ENCODE data around the gene B3GNT9.

Gene B3GNT9, protein sequence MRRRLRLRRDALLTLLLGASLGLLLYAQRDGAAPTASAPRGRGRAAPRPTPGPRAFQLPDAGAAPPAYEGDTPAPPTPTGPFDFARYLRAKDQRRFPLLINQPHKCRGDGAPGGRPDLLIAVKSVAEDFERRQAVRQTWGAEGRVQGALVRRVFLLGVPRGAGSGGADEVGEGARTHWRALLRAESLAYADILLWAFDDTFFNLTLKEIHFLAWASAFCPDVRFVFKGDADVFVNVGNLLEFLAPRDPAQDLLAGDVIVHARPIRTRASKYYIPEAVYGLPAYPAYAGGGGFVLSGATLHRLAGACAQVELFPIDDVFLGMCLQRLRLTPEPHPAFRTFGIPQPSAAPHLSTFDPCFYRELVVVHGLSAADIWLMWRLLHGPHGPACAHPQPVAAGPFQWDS

DNA sequence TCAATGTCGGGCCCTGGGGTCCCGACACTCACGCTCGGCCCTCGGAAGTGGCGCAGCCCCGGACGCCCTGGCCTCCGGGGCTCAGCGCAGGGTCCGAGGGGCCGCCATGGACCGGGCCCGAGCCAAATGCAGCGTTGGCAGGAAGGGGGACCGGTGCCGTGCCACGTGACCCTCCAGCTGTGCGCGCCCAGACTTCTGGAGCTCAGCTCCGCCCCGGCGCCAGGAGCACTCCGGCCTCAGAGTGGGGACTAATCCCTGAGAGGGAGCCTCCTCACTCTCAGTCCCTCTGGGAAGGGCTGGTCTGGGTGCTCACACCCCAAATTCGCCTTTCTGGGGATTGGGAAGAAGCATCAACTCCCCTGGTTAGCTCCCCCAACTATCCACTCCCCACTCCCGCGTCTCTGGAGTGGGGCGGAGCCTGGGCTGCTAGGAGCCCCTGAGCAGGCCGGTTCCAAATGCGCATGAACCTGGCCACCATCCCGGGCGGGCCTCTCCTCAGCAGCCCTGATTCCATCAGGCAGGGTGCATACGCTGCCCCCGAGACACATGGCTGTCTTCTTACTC lies at the start of gene B3GNT9:
B3GNT9 (minus strand) TSS at position 166 of the 564 bp plus-strand sequence. CDS start 513 bp downstream, outside the sequence.
- DNase-seq (ENCODE audit: extremely low read depth, low read depth): no peak
- TF ChIP-seq, protein P1, sequence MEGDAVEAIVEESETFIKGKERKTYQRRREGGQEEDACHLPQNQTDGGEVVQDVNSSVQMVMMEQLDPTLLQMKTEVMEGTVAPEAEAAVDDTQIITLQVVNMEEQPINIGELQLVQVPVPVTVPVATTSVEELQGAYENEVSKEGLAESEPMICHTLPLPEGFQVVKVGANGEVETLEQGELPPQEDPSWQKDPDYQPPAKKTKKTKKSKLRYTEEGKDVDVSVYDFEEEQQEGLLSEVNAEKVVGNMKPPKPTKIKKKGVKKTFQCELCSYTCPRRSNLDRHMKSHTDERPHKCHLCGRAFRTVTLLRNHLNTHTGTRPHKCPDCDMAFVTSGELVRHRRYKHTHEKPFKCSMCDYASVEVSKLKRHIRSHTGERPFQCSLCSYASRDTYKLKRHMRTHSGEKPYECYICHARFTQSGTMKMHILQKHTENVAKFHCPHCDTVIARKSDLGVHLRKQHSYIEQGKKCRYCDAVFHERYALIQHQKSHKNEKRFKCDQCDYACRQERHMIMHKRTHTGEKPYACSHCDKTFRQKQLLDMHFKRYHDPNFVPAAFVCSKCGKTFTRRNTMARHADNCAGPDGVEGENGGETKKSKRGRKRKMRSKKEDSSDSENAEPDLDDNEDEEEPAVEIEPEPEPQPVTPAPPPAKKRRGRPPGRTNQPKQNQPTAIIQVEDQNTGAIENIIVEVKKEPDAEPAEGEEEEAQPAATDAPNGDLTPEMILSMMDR (IDR thresholded peaks at IDR 0.05; ENCODE audit: low read depth, low read length, missing control alignments): no peak

DNA sequence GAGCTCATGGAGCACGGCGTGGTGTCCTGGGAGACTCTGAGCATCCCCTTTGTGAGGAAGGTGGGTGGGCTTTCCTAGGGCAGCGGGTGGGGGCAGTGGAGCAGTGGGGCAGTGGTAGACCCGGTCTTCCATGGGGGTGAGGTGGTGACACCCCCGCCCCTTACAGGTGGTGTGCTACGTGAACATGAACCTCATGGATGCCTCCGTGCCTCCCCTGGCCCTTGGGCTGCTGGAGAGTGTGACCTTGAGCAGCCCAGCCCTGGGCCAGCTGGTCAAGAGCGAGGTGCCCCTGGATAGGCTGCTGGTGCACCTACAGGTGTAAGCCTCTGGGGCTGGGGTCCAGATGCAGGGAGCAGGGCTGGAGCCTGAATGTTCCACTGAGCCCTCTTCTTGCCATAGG lies 49.7 kb upstream of the B3GNT9 start:
- TF ChIP-seq, protein P1 (IDR thresholded peaks at IDR 0.05; ENCODE audit: low read depth, low read length, missing control alignments): no peak
- DNase-seq (ENCODE audit: extremely low read depth, low read depth): no peak
- H3K4me3 ChIP-seq (replicated peaks; ENCODE audit: low read depth, low read length): no peak overlapping the region

More for the DNA sequence above, at the start of gene B3GNT9:
- peak within 1 kb of the TSS; percentile 50 for H3K4me3 ChIP-seq (replicated peaks; ENCODE audit: low read depth, low read length)

DNA sequence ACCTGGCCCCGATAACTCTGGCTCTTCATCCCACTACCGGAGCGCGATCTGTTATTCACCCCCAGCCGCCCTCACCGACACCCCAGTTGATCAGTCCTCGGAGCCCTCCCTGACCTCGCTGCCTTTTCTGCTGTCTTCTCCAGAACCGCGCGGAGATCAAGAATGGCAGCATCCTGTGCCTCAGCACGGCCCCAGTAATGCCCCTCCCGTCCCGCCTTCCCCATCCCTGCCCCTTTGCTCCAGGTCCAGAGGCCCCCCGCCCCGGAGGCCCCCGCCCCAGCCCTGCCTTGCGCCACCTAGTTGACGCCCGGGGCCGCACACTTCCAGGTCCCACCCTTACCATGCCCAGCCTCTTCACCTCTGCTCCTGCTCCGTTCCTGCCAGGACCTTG lies 49.0 kb upstream of the B3GNT9 start:
- TF ChIP-seq, protein P1 (IDR thresholded peaks at IDR 0.05; ENCODE audit: low read depth, low read length, missing control alignments): no peak
- no peak for DNase-seq (ENCODE audit: extremely low read depth, low read depth)
- H3K4me3 ChIP-seq (replicated peaks; ENCODE audit: low read depth, low read length): no peak overlapping the region

DNA sequence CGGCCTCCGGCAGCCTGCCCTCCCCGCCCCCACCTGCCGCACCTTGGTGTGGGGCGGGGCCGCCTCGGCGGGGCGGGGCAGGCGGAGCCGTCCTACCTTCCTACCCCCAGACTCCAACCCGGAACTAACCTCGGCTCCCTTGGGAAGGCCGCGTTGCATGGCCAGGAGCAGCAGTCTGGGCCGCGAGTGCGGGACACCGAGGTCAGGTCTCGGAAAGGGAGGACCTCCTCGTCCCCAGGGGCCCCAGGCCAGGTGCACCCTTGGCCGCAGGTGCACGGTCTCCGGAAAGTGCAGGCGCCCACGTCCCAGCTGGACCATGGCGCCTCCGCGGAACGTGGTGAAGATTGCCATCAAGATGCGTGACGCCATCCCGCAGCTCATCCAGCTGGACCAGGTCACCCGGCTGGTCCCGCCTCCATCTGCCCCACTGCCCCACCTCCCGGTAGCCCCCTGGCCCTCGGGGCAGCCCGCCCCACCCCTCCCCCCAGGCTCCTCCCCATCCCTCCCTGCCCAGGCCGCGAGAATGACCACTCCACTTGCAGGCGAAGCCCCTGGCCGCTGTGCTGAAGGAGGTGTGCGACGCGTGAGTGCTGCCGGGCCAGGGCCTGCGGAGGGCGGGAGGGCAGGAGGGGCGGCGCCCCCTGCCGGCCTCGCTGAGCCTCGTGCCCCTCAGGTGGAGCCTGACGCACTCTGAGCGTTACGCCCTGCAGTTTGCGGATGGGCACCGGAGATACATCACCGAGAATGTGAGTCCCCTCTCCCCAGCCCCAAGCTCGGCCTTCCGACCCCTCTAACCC lies 48.4 kb upstream of the B3GNT9 start, which contains the start of gene ELMO3:
ELMO3 (plus strand) TSS at position 121 of the 797 bp plus-strand sequence; CDS start at position 317, 196 bp downstream.
- no peak within 1 kb of the TSS for H3K4me3 ChIP-seq (replicated peaks; ENCODE audit: low read depth, low read length)
- DNase-seq (ENCODE audit: extremely low read depth, low read depth): no peak
- TF ChIP-seq, protein P1 (IDR thresholded peaks at IDR 0.05; ENCODE audit: low read depth, low read length, missing control alignments): peak; percentile 36

DNA sequence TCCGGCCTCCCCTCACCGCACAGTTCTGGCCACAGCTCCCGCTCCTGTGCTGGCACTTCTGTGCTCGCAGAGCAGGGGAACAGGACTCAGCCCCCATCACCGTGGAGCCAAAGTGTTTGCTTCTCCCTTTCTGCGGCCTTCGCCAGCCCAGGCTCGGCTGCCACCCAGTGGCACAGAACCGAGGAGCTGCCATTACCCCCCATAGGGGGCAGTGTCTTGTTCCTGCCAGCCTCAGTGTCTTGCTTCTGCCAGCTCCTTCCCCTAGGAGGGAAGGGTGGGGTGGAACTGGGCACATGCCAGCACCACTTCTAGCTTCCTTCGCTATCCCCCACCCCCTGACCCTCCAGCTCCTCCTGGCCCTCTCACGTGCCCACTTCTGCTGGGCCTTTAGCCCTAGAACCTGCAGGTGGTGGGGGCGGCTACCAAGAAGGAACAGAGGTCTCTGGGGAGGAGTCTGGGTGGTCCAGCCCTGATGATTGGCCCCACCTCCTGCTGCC lies 47.5 kb upstream of the B3GNT9 start:
- H3K4me3 ChIP-seq (replicated peaks; ENCODE audit: low read depth, low read length): no peak overlapping the region
- TF ChIP-seq, protein P1 (IDR thresholded peaks at IDR 0.05; ENCODE audit: low read depth, low read length, missing control alignments): peak; percentile 67
- no peak for DNase-seq (ENCODE audit: extremely low read depth, low read depth)

DNA sequence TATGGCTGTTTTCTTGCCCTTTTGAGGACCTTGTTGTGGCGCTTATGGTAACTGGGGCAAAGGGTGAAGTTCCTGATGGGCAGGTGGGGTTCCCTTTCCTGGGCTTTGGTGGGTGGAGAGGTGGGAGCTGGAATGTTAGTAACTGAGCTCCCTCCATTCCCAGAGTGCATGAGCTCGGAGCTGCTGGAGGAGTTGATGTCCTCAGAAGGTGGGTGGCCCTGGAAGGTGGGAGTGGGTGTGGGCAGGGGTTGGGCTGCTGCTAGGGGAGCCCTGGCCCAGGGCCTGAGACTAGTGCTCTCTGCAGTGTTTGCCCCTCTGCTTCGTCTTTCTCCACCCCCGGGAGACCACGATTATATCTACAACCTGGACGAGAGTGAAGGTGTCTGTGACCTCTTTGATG lies 46.9 kb upstream of the B3GNT9 start:
- DNase-seq (ENCODE audit: extremely low read depth, low read depth): no peak
- no peak overlapping the region for H3K4me3 ChIP-seq (replicated peaks; ENCODE audit: low read depth, low read length)
- TF ChIP-seq, protein P1 (IDR thresholded peaks at IDR 0.05; ENCODE audit: low read depth, low read length, missing control alignments): no peak

All from HFF-Myc (cell line).